GM18511 (cell line): ENCODE results near the gene GGTA1.

Experiments
- ATAC-seq: cut with Tn5 transposase; IDR thresholded peaks from one replicate; pipeline ENCODE4 v1.9.1; 2021; ENCODE audit warnings: mild to moderate bottlenecking, moderate library complexity; ENCODE audit not compliant: unreplicated experiment

Gene GGTA1

DNA sequence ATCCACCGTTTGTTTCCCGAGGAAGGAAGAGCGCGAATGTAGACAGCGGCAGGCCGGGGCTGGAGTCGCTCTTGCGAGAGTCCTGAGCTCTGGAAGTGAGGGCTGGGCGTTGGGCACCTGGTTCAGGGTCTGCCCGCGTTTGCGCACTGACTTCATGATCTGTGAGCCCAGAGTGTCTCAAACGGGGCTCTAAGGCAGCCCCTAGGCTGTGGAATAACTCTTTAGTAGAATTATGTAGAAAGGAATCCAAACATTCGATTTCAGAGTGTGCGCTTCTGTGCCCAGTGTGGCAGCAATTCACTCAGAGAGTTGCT is 478 bp upstream of the GGTA1 start:
- ATAC-seq, result no peak

DNA sequence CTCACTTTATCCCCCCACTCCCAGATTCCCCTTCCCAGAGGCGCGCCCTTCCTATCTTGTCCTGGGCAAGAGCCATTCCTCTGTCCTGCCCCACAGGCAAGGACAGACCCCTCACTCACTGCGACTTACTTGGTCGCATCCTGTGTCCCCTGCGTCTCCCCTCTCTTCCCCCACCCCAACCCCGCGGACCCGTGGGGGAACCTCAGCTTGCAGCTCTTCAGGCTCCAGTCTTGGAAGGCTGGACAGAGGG is 542 bp downstream of the GGTA1 start:
- no peak for ATAC-seq

DNA sequence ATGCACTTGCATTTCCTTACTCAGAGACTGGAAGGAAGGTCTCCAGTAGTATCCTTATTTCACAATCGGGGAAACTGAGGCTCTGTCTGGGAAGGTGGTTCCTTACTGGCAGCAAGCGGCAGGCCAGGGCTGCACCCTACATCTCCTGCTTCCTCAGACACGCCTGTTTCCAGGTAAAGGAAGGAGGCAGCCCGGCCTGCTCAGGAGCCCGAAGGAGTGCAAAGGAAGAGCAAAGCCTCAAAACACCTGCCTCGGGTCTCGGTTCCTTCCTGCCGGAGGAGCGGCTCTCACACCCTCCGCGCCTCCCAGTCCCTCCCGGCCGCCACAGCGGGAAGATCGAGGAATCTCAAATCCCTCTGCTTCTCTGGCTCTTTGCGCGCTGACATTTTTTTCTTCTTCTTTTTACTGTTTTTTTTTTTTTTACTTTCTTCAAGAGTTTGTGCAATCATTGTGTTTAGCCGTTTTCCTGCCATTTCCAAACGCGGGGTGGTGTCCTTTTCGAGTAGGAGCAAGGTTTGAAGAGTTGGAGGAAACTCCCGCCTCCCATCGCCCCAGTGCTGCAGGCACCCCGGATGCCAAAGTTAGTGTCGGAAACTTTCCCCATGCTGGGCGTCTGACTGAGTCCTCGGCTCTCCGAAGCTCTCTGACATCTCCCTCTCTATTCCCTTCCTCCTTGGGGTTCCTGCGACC is 1.0 kb downstream of the GGTA1 start:
- ATAC-seq, result no peak

DNA sequence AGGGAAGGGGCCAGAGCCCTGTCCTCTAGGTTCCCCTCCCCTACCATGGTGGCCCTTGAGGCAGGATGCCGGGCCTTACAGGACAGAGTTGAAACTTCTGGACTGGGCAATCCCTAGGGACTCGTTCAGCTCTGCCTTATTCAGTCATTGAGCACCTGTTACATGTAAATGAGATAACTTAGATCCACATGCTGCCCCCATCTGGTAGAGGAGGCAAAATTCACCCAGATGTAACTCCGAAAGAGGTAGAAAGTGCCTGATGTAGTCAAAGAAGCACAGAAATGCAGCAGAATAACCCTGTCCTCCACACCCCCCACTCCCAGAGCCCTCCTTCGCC is 1.5 kb downstream of the GGTA1 start:
- ATAC-seq, result peak; percentile 91

DNA sequence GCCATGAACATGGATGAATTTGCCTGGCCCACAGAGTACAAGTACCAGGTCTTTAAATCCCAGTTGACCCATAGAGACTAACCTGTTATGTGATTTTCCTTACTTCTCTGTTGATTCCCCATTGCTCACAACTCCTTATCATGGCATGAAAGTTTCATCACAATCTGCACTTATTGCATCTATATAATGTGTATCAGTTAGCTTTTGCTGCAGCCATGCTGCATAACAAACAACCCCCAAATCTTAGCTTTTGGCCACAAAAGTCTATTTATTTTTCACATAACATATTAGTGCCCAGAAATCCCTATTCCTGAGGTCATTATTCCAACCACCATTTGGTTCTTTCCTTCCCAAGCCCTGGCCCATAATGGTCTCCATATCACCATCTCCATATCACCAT is 3.7 kb downstream of the GGTA1 start:
- ATAC-seq, result no peak

DNA sequence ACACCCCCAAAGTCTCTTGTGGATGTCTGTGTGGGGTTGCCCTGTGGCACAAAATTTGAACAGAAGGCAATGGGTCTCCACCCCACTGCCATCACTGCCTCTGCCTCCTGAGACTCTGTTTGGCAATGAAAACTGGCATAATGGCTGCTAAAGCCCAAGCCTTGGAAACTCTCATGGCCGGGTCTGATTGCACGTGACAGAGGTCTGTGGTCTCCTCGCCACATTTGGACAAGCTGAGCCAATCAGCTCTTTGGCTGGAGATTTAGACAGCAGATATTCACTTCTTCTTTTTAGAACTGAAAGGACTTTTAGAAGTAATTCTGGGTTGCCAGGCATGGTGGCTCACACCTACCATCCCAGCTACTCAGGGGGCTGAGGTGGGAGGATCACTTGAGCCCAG is 5.5 kb downstream of the GGTA1 start:
- no peak for ATAC-seq

DNA sequence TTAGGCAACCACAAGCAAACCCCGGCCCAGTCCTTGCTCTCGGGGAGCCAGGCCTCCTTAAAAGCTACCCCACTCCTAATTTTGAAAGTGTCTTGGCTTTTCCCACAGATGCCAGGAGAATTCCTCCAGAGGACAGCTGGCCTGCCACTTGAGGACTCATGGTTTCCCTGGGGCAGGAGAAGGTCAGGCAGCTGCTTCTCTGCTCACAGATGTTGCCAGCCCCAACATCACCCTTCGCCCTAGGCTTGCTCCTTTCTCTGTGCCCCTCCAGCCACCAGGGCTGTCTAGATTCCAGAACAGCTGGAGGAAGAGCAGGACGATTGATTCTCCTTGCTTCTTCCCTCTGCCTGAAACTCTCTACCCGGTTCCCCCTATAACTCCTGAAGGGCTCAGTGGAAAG is 8.5 kb downstream of the GGTA1 start:
- ATAC-seq, result no peak

DNA sequence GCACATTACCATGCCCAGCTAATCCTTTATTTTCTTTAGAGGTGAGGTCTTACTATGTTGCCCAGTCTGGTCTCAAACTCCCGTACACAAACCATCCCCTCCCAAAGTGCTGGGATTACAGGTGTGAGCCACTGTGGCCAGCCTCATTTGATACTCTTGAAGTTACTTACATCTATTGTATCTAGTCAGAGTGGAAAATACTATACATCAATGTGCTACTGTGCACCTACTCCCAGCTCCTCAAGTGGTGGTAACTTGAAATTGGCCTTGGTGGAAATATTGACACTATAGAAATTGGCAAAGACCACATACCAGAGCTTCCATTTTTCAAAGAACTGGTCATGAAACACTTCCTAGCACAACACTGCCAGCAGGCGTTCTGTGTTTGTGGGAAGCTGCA is 10.3 kb downstream of the GGTA1 start:
- ATAC-seq, result no peak

DNA sequence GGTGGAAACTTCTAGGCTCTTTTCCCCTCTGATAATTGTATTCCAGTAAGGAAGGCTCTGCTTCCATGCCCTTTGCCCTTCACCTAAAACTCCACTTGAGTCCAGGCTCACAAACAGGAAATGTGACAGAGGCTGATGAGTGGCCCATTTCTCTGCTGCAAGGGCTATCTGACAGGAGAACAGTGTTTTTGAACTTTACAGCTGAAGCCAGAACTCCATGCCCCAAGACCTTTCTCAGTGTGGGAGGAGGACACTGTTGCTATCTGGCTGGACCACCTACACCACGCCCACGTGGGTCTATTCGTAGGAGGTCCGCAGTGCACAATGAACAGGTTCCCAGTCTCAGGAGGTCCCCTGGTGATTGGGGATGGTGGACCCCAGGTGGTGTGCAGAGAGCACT is 13.6 kb downstream of the GGTA1 start:
- ATAC-seq, result no peak

DNA sequence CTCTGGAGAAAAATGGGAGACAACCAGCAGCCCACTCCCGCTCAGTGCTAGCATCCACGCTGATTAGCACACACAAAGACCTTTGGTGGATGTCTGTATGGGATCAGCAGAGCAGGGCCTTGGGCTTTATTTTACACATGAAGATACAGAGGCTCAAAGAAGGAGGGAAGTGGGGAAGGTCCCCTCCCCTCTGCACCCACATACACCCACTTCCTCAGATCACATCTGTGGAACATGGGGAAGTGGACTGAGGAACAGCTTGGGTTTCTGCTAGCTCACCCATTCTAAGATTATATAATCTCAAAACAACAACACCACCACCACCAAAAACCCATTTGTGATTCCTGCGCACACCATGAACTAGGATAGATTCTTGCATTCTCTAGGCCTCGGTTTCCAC is 14.0 kb downstream of the GGTA1 start:
- ATAC-seq, result no peak

DNA sequence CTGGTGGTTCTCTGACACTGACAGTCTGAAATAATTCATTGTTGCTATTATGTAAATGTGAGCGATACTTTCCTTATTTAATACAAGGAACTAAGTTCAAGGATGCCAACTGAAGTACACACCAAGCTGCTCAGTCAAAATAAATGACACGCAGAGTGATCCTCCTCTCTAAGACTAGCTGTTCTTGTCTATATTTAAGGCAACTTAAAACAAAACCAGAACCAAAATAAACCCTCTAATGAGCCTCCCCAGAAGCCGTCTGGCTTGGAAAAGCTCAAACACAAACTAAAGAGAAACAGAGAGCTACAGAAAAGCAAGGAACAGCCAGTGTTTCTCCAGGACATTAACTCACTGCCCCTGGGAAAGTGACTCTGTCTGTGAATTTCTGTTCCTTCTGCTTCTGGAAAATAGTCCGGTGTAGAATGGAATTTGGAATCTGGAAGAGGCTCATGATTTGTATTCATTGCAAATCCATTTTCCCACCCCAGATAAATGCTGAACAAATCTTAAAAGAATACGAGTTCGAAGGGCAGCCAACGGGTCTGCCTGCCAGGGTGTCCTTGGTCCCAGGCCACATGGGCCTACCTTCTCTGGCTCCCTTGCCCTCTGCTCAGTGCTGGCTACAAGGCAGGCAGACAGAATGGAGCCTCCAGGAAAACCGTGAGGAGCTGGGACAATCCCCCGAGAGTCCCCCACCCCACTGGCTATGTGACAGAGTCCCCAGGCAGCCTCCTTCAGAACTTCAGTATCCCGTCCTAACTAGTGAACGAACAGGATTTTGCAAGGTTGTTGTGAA is 14.8 kb downstream of the GGTA1 start:
- no peak for ATAC-seq

DNA sequence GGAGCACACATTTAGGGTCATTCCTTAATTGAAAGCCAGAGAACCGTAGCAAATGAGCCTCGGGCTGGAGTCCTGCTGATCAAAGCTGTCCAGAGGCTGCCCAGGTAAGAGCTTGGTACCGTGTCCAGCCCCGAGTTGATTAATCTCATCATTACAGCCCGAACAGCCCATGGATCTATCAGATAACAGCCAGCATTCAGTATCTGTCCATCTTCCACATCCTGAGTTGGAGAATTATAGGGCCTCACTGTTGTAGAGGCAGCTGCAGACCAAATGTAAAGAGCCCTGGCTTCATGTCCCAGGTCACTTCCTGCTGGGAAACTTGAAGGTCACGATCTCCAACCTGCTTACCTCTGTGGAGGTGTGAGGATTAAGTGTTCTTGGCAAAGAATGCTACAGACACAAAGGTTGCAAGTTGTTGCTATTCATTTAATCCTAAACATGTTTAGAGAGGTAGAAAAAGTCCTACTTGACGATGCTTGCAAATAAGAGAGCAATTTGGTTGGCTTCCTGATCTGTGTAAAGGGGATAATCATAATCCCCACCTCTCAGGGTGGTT is 16.1 kb downstream of the GGTA1 start:
- ATAC-seq, result no peak

DNA sequence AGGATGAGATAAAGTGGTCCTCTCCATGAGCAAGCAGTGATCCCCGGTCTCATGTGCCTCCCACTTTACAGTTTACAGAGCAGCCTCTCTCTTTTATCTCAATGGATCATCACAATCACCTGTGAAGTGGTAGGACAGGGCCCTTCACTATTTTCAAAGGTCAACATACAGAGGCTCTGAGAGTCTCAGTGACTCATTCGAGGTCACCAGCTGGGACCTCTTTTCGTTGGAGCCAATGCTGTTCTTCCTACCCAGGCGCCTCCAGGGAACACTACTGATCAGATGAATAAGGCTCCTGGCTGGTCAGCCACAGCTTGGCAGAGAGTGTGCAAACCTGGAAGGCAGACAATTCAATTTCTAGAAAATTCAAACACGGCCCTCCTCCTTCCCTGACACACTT is 16.6 kb downstream of the GGTA1 start:
- no peak for ATAC-seq

DNA sequence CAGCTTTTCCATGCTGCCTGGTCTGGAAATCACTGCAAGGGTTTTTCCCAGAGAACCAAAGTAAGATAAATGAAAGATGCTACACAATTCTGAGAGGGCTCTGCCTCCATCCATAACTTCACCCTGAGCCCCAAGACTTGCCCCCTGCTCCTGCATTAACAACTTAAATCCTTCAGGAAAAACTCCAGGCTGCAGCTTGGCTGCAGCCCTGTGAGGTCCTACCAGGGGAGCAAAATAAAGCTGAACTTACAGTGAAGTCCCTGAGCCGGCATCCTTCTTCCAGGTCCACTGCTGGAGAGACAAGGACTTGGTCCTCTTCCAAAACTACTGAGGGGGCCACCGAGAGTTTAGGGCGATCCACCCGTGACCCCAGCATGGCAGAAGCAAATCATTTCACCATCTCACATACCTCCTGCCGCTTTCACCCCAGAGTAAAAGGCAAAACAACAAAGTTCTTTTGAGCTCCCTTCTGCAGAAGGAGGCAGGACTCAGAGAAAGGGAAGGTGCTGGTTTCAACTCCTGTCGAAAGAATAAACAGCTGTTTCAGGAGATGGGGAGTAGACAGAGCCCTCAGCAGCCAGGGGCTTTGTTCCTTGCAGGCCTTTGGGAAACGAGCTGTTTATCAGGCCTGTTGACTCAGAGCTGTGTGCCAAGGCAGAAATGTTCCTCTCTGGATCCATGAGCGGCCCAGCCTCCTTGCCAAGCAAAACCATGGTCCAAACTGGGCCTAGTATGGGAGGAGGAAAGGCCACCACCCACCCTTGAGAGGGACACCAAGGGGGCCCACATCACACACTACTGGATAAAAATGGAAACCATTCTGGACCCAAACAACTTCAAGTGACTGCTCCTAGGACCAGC is 20.6 kb downstream of the GGTA1 start:
- no peak for ATAC-seq

DNA sequence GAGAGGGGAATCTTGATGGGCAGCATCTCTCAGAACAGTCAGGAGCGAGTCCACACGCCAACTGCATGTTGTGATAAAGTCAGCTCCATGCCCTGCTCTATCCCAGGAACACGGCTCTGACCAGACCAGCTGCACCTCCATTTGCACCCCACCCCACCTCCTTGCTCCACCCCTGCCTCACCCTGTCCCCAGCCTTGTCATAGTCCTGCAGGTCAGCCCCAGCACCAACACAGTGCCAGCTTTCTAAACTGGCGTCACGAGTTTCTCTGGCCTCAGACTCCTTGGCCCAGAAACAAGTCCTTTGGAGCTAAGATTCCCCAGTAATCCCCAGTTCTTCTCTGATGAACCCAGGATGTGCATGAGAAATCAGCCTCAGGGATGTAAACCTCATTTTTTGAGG is 23.5 kb downstream of the GGTA1 start:
- no peak for ATAC-seq

DNA sequence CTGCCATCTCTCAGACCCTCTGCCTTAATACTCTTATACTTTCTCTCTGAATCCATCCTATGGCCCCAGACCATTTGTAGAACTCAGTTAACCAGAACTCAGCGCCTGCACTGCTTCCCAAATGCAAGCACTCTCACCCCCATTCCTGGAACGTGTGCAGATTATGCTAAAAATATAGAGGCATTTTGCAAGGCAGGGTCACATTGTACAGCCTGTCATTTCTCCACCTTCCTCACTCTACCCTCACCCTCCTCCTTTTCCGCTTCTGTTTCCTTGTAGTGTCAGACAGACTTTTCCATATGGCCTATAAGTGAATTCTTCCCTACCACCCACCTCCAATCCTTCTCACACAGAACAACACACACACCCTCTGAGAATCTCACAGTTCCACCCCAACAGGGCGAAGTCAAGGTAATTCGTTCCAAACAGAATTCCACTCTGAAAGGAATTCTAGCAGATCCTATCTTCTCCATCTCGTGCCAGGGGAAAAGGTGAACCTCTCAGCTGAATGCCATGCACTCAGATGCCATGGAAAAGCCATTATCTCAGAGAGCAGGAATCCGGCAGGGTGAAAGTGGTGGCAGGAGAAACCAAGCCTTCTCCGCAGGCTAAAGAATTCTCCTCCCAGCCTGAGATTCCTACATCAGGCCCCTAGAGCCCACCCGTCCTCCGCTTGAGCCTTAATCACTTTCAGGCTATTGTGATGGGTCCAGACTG is 25.3 kb downstream of the GGTA1 start:
- no peak for ATAC-seq

DNA sequence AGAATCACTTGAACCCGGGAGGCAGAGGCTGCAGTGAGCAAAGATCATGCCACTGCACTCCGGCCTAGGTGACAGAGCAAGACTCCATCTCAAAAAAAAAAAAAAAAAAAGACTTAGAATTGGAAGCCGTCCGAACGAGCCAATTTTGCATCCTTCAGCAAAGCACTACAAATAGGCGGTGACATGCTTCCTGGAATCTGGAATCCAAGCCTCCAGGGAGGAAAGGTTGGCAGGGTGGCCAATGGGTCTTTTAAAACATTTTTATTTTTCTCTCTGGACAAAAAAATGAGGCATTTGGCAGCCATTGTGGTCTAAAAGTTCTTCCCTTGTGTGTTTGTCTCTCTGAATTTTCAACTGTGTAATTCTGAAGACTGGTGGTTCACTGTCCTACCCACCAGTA is 26.4 kb downstream of the GGTA1 start:
- ATAC-seq, result no peak

DNA sequence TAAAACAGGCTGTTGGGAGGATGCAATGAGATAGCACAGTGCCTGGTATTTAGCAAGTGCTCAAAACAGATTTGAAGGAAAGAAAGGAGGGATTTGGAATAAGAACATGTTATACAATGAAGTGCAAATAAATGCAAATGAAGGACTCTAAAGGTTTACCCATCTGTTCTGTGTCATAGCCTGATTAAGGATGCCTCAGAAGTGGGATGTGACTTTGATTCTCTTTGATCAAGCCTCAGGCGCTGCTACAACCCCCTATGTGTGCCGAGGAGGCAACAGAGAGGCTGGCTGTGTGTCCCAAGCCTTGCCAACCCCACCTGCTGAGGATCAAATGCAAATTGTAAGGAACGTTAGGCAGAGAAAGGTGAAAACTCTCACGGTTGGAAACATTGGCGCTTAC is 27.2 kb downstream of the GGTA1 start:
- no peak for ATAC-seq

DNA sequence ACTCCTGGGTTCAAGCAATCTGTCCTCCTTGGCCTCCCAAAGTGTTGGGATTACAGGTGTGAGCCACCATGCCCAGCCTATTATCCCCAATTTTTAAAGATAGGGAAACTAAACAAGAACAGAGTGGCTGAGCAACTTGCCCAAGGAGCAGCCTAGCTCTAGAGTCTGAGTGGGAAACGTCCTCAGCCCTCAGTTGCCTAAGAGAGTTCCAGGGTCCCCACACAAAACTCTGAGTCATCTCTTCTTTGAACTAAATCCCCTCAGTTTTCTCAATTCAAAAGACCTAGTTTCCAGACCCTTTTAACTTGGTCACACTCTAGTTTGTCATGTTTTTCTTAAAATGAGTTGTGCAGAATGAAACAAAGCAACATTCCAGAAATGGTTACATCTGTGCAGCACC is 33.5 kb downstream of the GGTA1 start:
- no peak for ATAC-seq

DNA sequence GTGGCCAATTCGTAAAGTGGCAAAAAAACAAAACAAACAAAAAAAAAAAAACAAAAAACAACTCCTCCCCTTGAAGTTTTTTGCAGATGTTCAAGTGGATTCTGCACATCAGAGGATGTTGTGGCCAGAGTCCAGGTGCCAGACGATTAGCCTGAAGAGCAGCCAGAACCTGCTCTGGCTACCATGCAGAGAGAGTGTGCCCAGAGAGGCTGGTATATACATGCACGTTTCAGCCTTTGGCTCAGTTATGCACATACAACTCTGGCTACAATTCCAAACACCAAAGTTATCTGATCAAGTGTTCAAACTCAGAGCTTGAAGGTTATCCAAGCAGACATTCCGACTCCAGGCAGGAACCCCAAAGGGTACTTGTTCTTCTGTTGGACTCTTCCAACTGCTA is 34.7 kb downstream of the GGTA1 start:
- ATAC-seq, result no peak

DNA sequence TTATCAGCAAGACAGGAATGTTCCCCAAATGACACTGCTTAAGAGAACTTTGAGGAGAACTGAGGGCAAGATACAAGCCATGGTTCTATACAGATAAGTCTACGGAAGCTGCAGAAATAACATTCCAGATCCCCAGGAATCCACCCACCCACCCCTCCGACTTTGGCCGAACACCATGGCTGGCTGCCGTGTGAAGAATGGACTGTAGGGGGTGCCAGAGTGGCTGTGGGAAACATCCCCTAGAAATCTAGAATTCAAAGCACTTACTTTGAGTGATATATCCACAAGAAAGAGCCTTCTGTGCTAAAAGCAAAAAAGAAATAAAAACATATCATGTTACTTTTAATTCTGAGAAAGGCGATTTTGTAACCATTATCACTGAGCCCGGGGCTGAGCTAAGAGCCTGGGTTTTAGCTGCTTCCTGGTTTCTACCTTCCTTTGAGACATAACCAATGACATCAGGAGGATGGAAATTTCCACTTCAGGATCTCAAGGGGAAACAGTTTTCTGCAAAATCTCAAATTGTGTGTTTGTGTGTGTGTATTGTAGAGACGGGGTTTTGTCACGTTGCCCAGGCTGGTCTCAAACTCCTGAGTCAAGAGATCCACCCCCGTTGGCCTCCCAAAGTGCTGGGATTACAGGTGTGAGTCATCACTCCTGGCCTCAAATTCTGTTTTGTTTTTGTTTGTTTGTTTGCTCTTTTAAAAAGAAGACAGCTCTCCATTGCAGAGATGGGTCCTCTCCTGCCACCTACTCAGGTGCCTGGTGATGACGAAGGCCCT is 36.4 kb downstream of the GGTA1 start:
- ATAC-seq, result no peak
